IMR-90 (cell line): ENCODE results near the gene SPRED2.

Source experiments
- BHLHE40 ChIP-seq: fragments of 150-350 bp; IDR thresholded peaks from 2 replicates; pipeline ENCODE4 v1.6.1; 2016; ENCODE audit warnings: mild to moderate bottlenecking, low read depth, low read length
- FOS ChIP-seq: fragments of 150-350 bp; IDR thresholded peaks from 2 replicates; pipeline ENCODE4 v1.6.1; 2016; ENCODE audit warnings: low read depth, low read length
- POLR2A ChIP-seq: IDR thresholded peaks from 2 replicates; pipeline ENCODE4 v1.6.1; 2012; ENCODE audit warnings: mild to moderate bottlenecking, low read depth, low read length
- RAD21 ChIP-seq: IDR thresholded peaks from 2 replicates; pipeline ENCODE4 v1.6.1; 2012; ENCODE audit warnings: low read length, improper control_type of control experiment
- RCOR1 ChIP-seq: IDR thresholded peaks from 2 replicates; pipeline ENCODE4 v1.6.1; 2012; ENCODE audit warnings: mild to moderate bottlenecking, low read length, improper control_type of control experiment; ENCODE audit not compliant: insufficient replicate concordance
- TF ChIP-seq, protein P1 (sequence below): conservative IDR thresholded peaks from 2 replicates; pipeline ENCODE4 v1.5.1; 2012; ENCODE audit warnings: mild to moderate bottlenecking, low read depth, low read length, improper control_type of control experiment

DNA sequence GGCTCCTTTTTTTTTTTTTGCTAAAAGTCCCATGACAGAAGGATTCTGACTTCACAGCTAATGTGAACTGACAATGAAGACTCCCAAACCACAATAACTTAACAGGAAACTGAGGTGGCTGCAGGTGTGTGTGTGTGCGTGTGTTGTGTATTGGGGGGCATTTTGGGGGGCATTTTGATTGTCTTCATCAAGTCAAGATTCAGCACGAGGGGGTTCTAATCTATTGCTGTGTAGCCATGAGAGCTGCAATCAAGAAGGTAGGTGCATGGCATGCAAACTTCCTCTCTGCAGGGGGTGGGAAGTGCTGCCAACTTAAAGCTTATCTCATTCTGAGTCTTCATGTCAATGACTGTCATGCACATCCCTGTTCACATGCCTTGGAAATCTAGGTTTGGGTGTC is 25.2 kb downstream of the SPRED2 start:
- TF ChIP-seq POLR2A (no peak), BHLHE40 (no peak), RAD21 (no peak), FOS (no peak), RCOR1 (no peak)
- TF ChIP-seq, protein P1, sequence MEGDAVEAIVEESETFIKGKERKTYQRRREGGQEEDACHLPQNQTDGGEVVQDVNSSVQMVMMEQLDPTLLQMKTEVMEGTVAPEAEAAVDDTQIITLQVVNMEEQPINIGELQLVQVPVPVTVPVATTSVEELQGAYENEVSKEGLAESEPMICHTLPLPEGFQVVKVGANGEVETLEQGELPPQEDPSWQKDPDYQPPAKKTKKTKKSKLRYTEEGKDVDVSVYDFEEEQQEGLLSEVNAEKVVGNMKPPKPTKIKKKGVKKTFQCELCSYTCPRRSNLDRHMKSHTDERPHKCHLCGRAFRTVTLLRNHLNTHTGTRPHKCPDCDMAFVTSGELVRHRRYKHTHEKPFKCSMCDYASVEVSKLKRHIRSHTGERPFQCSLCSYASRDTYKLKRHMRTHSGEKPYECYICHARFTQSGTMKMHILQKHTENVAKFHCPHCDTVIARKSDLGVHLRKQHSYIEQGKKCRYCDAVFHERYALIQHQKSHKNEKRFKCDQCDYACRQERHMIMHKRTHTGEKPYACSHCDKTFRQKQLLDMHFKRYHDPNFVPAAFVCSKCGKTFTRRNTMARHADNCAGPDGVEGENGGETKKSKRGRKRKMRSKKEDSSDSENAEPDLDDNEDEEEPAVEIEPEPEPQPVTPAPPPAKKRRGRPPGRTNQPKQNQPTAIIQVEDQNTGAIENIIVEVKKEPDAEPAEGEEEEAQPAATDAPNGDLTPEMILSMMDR: no peak
